Osteocyte (in vitro differentiated cells): ENCODE data around the gene ARL15. TPM values are rescaled to one million over a fixed set of nuclear protein-coding genes. Genes with fewer than 3 reads are reported as not detected.

Experiments used
- DNase-seq: peaks from one replicate; pipeline ENCODE4 v3.0.0; 2021; ENCODE audit warnings: mixed read lengths; ENCODE audit not compliant: unreplicated experiment; ENCODE audit errors: extremely low spot score
- H3K27ac Mint-ChIP-seq: one replicate; pipeline ENCODE4 v1.8.0; 2021; ENCODE audit warnings: mild to moderate bottlenecking, mixed read lengths; ENCODE audit not compliant: unreplicated experiment
- H3K27me3 Mint-ChIP-seq: one replicate; pipeline ENCODE4 v1.8.0; 2021; ENCODE audit warnings: mixed read lengths; ENCODE audit not compliant: unreplicated experiment
- H3K36me3 Mint-ChIP-seq: one replicate; pipeline ENCODE4 v1.8.0; 2021; ENCODE audit warnings: mixed read lengths; ENCODE audit not compliant: unreplicated experiment
- H3K4me1 Mint-ChIP-seq: one replicate; pipeline ENCODE4 v1.8.0; 2021; ENCODE audit warnings: mixed read lengths; ENCODE audit not compliant: unreplicated experiment
- H3K4me3 Mint-ChIP-seq: one replicate; pipeline ENCODE4 v1.8.0; 2021; ENCODE audit warnings: mild to moderate bottlenecking, moderate library complexity, mixed read lengths; ENCODE audit not compliant: unreplicated experiment
- H3K9me3 Mint-ChIP-seq: one replicate; pipeline ENCODE4 v1.8.0; 2021; ENCODE audit warnings: mixed read lengths; ENCODE audit not compliant: unreplicated experiment
- CTCF ChIP-seq: fragments of 200-600 bp; sonication (generic); IDR thresholded peaks from 2 replicates; pipeline ENCODE4 v1.5.0; 2021; ENCODE audit warnings: antibody characterized with exemption, mild to moderate bottlenecking, moderate library complexity
- total RNA-seq: library from RNA; stranded (reverse); gene quantifications from 2 replicates; pipeline ENCODE4 v1.2.1, GENCODE V29; 2021

ARL15 gene
- total RNA-seq, 1 donor from 2014 or later, result 16.6 TPM

GRCh38 chr5:53974021-53974420 is 336.4 kb downstream of the ARL15 start:
- TF ChIP-seq CTCF, result no peak
- no peak for DNase-seq
- Mint-ChIP-seq H3K36me3 (no peaks in the 10 kb centered on the region), H3K4me3 (no peak overlapping the region), H3K9me3 (peaks cover 4% of the 10 kb centered on the region), H3K4me1 (peaks cover 4% of the 10 kb centered on the region), H3K27ac (no peak overlapping the region), H3K27me3 (no peaks in the 10 kb centered on the region)

GRCh38 chr5:53972314-53972713 is 338.1 kb downstream of the ARL15 start:
- no peaks in the 10 kb centered on the region for H3K27me3 Mint-ChIP-seq
- no peak overlapping the region for H3K4me3 Mint-ChIP-seq
- H3K36me3 Mint-ChIP-seq, result no peaks in the 10 kb centered on the region
- peaks cover 4% of the 10 kb centered on the region for H3K4me1 Mint-ChIP-seq
- DNase-seq, result no peak
- TF ChIP-seq CTCF, result no peak
- peaks cover under 1% of the 10 kb centered on the region for H3K9me3 Mint-ChIP-seq
- H3K27ac Mint-ChIP-seq, result no peak overlapping the region

GRCh38 chr5:53971551-53971950 is 338.8 kb downstream of the ARL15 start:
- no peak for TF ChIP-seq CTCF
- no peak overlapping the region for H3K4me3 Mint-ChIP-seq
- peaks cover 4% of the 10 kb centered on the region for H3K4me1 Mint-ChIP-seq
- no peaks in the 10 kb centered on the region for H3K9me3 Mint-ChIP-seq
- DNase-seq, result no peak
- H3K27me3 Mint-ChIP-seq, result no peaks in the 10 kb centered on the region
- no peaks in the 10 kb centered on the region for H3K36me3 Mint-ChIP-seq
- no peak overlapping the region for H3K27ac Mint-ChIP-seq

- Mint-ChIP-seq H3K9me3 (no peaks in the 10 kb centered on the region), H3K4me3 (no peak overlapping the region), H3K4me1 (peaks cover 4% of the 10 kb centered on the region), H3K27ac (no peak overlapping the region), H3K36me3 (no peaks in the 10 kb centered on the region), H3K27me3 (no peaks in the 10 kb centered on the region)
- DNase-seq, result no peak
- no peak for TF ChIP-seq CTCF
Observed at GRCh38 chr5:53971131-53971530, 339.2 kb downstream of the ARL15 start.

GRCh38 chr5:53970475-53970874 is 339.9 kb downstream of the ARL15 start:
- peaks cover 4% of the 10 kb centered on the region for H3K4me1 Mint-ChIP-seq
- no peaks in the 10 kb centered on the region for H3K36me3 Mint-ChIP-seq
- no peaks in the 10 kb centered on the region for H3K27me3 Mint-ChIP-seq
- TF ChIP-seq CTCF, result no peak
- DNase-seq, result no peak
- no peak overlapping the region for H3K27ac Mint-ChIP-seq
- H3K4me3 Mint-ChIP-seq, result no peak overlapping the region
- H3K9me3 Mint-ChIP-seq, result no peaks in the 10 kb centered on the region
